HG03342 (cell line): ENCODE data around the gene ABCC3.

Source experiments
- ATAC-seq: cut with Tn5 transposase; IDR thresholded peaks from one replicate; pipeline ENCODE4 v1.9.1; 2021; ENCODE audit warnings: mild to moderate bottlenecking, moderate library complexity; ENCODE audit not compliant: unreplicated experiment

The ABCC3 gene

DNA sequence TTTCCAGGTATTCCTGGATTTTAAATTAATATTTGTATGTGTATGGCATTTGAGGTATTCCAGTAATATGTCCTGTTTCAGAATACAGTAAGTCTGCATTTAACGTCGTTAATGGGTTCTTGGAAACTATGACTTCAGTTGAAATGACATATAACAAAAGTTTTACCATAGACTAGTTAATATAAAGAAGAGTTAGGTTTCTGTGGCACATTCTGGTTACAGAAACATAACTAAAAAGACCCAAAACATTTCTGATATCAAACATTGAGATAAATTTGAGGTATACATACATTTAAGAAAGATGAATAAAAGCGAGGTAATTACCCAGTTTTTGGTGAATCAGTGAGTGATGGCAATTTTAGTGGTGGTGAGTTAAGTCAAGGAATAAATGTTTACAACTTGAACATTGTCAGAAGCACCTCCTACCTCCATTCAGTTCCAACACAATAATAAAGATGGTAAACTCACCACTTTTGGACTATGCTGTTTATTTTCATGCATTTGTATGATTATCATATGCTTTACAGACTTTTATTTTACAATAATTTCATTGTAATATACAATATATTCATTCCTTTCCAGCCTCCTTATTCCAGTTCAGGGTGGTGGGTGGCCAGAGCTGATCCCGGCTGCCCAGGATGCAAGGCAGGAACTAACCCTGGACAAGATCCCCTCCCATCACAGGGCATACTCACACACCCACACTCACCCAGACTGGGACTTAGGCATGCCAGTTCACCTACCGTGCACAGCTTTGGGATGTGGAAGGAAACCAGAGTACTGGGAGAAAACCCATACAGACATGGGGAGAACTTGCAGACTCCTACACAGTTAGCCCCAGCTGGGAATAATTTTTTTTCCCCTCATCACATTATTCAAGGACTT is 94.4 kb downstream of the ABCC3 start:
- ATAC-seq, result no peak

DNA sequence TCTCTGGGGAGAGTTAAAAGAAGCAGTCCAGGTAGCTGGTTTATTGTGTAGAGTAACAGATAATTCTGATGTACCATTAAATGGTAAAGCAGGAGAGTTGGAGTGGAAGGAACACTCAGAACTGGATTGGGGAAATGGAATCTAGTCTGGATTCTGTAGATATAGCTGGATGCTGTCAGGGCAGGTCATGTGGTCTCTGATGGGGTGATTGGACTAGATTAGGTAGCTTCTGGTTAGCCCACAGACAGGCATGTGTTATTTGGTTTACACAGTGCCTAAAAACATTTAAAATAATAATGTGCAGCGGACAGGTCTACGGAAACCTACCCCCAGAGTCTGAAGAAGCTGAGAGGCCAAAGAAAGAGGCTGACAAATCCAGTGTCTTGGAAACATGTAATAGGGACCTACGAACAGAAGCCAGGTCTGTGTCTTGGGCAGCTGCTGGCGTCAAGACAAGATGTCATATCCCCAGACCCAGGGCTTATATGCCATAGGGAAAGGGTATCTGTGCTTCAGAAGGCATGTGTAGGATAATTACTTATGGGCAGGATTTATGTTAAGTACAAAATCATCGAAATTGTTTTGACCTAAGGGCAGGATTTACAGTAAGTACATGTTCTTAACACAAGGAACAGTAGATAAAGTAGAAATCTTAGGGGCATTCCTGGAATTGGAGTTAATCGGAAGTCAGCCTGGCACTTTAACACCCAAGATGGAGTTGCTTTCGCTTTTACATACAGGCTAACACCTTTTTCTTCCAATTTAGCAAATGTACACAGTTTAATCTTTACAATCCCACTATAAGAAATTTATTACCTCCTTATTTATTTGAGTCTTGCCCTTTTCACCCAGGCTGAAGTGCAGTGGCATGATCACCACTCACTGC is 97.1 kb downstream of the ABCC3 start:
- no peak for ATAC-seq

DNA sequence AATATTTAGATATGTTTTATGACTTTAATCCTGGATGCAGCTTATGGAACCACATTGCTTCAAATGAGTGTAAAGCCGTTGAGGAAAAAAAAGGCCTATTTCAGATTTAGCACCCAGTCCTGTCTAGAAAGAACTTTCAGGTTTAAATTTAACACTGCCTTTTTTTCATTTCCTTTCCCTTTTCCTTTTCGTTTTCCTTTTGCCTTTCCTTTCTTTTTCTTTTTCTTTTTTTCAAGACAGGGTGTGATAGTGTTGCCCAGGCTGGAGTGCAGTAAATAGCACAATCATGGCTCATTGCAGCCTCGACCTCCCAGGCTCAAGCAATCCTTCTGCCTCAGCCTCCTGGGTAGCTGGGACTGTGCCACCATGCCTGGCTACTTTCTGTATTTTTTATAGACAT is 100.6 kb downstream of the ABCC3 start:
- ATAC-seq, result no peak

DNA sequence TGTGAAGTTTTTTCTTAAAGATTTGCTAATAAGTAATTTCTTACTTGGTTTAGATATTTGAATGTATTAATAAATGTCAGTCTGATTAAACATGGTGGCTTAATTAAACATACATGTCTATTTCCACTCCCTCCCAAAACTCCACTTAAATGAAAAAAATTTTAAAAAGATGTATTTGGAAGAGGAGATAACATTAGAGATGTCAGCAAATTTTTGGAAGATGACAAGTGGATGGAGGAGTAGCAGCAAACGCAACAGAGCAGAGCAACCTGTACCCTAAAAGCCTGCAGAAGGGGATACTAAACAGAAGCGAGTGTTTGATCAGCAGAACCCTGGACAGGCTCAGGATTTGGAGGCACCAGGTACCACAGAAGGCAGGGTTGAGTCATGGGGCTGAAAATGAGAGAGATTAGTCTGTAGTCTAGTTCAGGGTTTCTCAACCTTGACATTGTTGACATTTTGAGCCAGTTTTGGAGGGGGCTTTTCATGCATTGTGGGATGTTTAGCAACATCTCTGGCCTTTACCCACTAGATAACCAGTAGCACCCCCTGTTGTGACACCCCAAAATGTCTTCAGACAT is 102.5 kb downstream of the ABCC3 start:
- ATAC-seq, result no peak

DNA sequence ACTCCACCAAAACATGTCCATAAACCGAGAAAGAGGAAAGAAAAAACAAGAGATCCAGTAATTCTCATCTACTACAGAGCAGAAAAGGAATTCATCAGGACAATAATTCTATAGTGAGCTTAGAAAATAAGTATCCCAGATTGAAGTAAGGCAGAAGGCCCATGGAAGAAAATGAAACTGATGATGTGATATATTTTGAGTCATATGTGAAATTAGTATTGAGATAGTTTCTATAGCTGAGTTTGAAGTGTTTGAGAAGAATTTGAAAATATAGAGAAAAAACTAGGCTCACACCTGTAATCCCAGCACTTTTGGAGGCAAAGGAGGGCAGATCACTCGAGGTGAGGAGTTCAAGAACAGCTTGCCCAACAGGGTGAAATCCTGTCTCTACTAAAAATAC is 104.4 kb downstream of the ABCC3 start:
- ATAC-seq, result no peak
